Upper lobe of right lung (tissue), 1 donor: ENCODE data around the gene ETV3. TPM values are rescaled to one million over a fixed set of nuclear protein-coding genes. Genes with fewer than 3 reads are reported as not detected.

ENCODE experiments used
- ATAC-seq: fragments of 200-7000 bp; cut with Tn5 transposase; one replicate; pipeline ENCODE4 v1.9.1; 2020; ENCODE audit warnings: mild to moderate bottlenecking, moderate library complexity
- DNase-seq: peaks from one replicate; pipeline ENCODE4 v3.0.0-alpha.2; 2020
- H3K27ac ChIP-seq: fragments of 200-600 bp; one replicate; pipeline ENCODE4 v1.8.0; 2022
- H3K27me3 ChIP-seq: fragments of 200-600 bp; one replicate; pipeline ENCODE4 v1.8.0; 2022; ENCODE audit warnings: mild to moderate bottlenecking
- H3K36me3 ChIP-seq: fragments of 200-600 bp; one replicate; pipeline ENCODE4 v1.8.0; 2022
- H3K4me1 ChIP-seq: fragments of 200-600 bp; one replicate; pipeline ENCODE4 v1.8.0; 2022
- H3K4me3 ChIP-seq: fragments of 200-600 bp; one replicate; pipeline ENCODE4 v1.8.0; 2022; ENCODE audit warnings: mild to moderate bottlenecking
- H3K9me3 ChIP-seq: fragments of 200-600 bp; one replicate; pipeline ENCODE4 v1.8.0; 2022
- CTCF ChIP-seq: fragments of 200-600 bp; IDR thresholded peaks from one replicate; pipeline ENCODE4 v1.8.0; 2022; ENCODE audit warnings: antibody characterized with exemption
- intact Hi-C: fragments of 100-400 bp; cut with DNase I; formaldehyde crosslinking; loops from one replicate; pipeline ENCODE4 v1.11.0; 2022
- total RNA-seq: library from RNA; stranded (reverse); fragmentation: NEBNext Ultra II Directional; extraction: Animal tissue kit (Norgen Biotek cat#: 25700); gene quantifications from one replicate; pipeline ENCODE4 v1.2.1, GENCODE V29; 2021
- donor health status: DM: no; HTN: yes; CAD: no; lungs with severe emphysema.

The ETV3 gene
- total RNA-seq, 1 donor from 2014 or later: 39.2 TPM

DNA sequence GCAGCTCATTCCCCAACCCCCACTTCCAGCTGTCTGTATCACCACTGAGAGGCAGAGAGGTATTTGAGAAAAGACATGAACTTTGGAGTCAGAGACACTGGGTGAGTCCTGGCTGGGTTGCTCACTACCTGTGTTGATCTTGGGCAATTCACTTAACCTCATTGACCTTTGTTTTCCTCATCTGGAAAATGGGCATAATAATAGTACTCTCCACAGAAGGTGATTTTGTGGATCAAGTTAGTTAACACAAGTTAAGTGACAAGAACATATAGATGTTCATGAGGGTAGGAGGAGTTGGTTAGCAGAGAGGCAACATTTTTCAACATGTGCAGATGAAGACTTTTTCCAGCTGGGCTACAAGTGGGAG is 21.5 kb downstream of the ETV3 start:
- no peak for TF ChIP-seq CTCF
- no peak for ATAC-seq
- Histone ChIP-seq H3K4me1 (no peaks in the 10 kb centered on the region), H3K27ac (no peak overlapping the region), H3K36me3 (peaks cover 3% of the 10 kb centered on the region), H3K9me3 (no peaks in the 10 kb centered on the region), H3K27me3 (no peaks in the 10 kb centered on the region), H3K4me3 (no peak overlapping the region)
- no peak for DNase-seq
- intact Hi-C loops: no loop called here

DNA sequence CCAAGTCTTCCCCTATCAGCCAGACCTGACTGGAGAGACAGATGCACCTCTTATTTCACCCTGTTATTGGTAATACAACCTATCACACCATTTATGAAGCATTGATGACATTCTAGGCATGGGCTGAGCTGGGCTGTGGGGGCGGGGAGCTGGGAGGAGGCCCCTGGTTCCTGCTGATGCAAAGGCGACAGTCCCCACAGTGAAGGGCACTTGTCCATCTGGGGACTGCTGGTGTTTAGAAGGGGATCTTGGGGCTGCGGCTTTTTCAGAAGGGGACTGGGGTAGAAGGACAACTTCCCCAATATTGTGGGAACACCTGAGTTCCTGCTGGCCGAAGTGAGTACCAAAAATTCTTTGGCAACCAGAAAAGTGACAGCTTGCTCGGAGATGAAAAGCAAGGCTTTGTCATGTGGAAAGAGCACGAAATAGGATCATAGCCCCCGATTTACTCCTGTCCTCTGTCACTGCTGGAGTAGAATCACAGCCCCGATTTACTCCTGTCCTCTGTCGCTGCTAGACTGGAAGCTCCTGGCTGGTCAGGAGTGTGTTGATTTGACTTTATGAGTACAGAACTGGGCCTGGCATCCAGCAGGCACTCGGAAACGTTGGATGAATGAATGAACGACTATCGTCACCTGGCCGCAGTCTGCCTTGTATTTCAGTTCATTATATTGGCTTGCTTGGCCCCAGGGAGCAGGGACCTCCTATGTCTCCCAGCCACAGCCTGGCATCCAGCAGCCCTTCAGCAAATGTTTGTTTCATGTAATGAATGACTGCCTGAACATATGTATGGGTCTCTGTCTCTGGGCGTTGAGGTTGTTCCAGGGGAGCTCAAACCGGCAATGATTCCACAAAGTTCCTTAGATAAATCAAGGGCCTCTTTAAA is 22.1 kb downstream of the ETV3 start:
- H3K4me3 ChIP-seq: no peak overlapping the region
- intact Hi-C loops: no loop called here
- no peak overlapping the region for H3K27ac ChIP-seq
- H3K9me3 ChIP-seq: no peaks in the 10 kb centered on the region
- no peaks in the 10 kb centered on the region for H3K4me1 ChIP-seq
- TF ChIP-seq CTCF: no peak
- ATAC-seq (no peak), DNase-seq (peak; percentile 48)
- no peaks in the 10 kb centered on the region for H3K27me3 ChIP-seq
- H3K36me3 ChIP-seq: no peaks in the 10 kb centered on the region

DNA sequence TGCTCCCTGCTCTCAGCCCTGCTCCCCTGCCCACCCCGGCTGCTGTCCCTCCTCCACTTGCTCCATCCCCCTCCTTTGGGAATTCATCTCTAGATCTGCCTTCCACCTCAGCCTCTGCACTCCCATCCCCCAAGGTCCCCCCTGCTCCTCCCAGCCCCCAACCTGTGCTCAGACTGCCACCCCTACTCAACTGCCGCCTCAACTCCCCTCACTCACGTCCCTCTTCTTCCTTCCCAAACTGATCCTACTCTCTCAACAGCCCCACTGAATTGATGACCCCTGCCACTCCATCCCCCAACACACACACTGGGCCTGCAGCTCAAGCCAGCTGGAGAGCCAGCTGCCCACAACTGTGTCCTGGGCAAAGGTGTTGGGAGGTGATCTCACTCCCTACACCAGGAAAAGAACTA is 22.8 kb downstream of the ETV3 start:
- Histone ChIP-seq H3K4me1 (no peaks in the 10 kb centered on the region), H3K9me3 (no peaks in the 10 kb centered on the region), H3K36me3 (no peaks in the 10 kb centered on the region), H3K27ac (no peak overlapping the region), H3K4me3 (no peak overlapping the region), H3K27me3 (no peaks in the 10 kb centered on the region)
- no peak for TF ChIP-seq CTCF
- intact Hi-C loops: no loop called here
- DNase-seq: peak; percentile 31
- no peak for ATAC-seq

DNA sequence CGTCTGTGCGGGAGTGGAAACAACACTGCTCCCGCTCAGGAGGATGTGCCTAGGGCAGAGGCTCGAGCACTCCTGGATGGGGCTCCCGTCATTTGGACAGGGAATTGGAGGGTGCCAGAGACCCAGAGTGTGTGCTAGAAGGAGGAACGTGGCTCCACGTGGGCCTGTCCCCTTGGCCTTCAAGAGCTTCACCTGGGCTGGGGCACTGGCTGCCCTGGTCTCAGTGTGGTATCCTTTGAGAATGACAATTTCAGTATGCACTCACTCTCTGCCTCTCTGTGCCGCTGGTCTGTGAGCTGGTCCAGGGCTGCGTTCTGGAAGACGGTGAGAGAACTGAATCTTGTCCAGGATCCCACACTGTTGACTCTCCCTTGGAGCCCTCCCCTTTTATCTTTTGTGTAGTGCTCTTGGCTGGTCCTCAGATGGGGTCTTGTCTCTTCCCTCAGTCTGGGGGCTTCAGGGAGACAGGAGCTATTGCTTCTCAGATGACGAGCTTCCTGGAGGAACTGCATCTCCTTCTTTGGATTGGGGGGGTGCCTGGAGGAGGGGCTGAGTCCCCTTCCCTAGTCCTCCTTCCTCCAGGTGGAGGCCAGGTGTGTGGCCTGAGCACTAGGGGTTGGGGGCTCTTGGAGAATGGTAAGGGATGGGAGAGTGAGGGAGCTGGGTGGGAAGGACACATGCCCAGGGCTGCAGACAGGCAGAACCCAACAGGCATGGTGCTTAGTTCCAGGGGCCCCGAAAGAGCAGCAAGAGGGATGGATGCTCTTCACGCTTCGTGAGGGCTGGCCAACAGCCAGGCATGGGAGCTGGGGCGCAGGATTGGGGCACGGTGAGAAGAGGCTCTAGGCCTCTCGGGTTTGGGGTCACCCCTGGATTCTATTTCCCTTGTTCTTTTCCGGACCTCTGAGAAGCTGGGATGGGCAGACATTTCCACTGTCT is 23.7 kb downstream of the ETV3 start:
- Histone ChIP-seq H3K27ac (no peak overlapping the region), H3K27me3 (peaks cover under 1% of the 10 kb centered on the region), H3K4me3 (no peak overlapping the region), H3K9me3 (no peaks in the 10 kb centered on the region), H3K36me3 (no peaks in the 10 kb centered on the region), H3K4me1 (no peaks in the 10 kb centered on the region)
- DNase-seq (peak; percentile 40), ATAC-seq (no peak)
- no peak for TF ChIP-seq CTCF
- intact Hi-C loops: no loop called here

- DNase-seq (peak; percentile 29), ATAC-seq (no peak)
- Histone ChIP-seq H3K36me3 (no peaks in the 10 kb centered on the region), H3K4me1 (no peaks in the 10 kb centered on the region), H3K4me3 (no peak overlapping the region), H3K9me3 (no peaks in the 10 kb centered on the region), H3K27ac (no peak overlapping the region), H3K27me3 (peaks cover 8% of the 10 kb centered on the region)
- intact Hi-C loops: no loop called here
- TF ChIP-seq CTCF: no peak
These were observed 24.6 kb downstream of the ETV3 start for GRCh38 chr1:157113631-157114030.
